ENCODE measurements around the gene FRMD8. TPM values are rescaled to one million over a fixed set of nuclear protein-coding genes. Genes with fewer than 3 reads are reported as not detected.

Gene FRMD8
- total and polyA plus RNA-seq, 2 donors (not counting 1 experiment from before 2014, with no cell fraction given) = 14.9 to 15.3 TPM

- Histone ChIP-seq H3K79me2 (ENCODE audit: control insufficient read depth, insufficient read depth, low read length) (peaks cover 35% of the 10 kb centered on the region), H3K36me3 (ENCODE audit: control insufficient read depth, insufficient read depth, low read length) (peaks cover 29% of the 10 kb centered on the region), H3K27me3 (ENCODE audit: control insufficient read depth, insufficient read depth, low read length) (no peaks in the 10 kb centered on the region), H3K4me3 (replicated peaks in 1 of 4; ENCODE audit: control extremely low read depth in 1 of 4, insufficient read depth in 1 of 4, low read depth in 3 of 4, low read length in 4 of 4) (no peak overlapping the region), H3K9ac (ENCODE audit: insufficient read depth, low read length) (no peak overlapping the region), H3K4me1 (ENCODE audit: control insufficient read depth, extremely low read depth, insufficient read depth, low read length) (peaks cover 14% of the 10 kb centered on the region), H4K20me1 (ENCODE audit: control insufficient read depth, extremely low read depth, insufficient read depth, low read length) (peaks cover 4% of the 10 kb centered on the region), H3K4me2 (ENCODE audit: extremely low read depth, insufficient read depth, low read length) (no peak overlapping the region), H2AFZ (ENCODE audit: low read length) (no peak overlapping the region), H3K9me3 (ENCODE audit: control insufficient read depth, insufficient read depth, low read depth, low read length) (no peaks in the 10 kb centered on the region), H3K27ac (ENCODE audit: insufficient read depth, low read length) (peak overlapping the region; percentile 17)
- DNase-seq (ENCODE audit: low read depth in 2 of 2) = peak; percentile 32 to 58
- TF ChIP-seq EZH2 (IDR thresholded peaks at IDR 0.05; ENCODE audit: low read length, missing control alignments) (no peak), CTCF (conservative IDR thresholded peaks at IDR 0.05 in 1 of 2, IDR thresholded peaks at IDR 0.05 in 1 of 2; ENCODE audit: low read depth in 1 of 2, low read length in 2 of 2) (no peak)
These were observed 59.4 kb downstream of the FRMD8 start for GRCh38 chr11:65445604-65446445.

DNA sequence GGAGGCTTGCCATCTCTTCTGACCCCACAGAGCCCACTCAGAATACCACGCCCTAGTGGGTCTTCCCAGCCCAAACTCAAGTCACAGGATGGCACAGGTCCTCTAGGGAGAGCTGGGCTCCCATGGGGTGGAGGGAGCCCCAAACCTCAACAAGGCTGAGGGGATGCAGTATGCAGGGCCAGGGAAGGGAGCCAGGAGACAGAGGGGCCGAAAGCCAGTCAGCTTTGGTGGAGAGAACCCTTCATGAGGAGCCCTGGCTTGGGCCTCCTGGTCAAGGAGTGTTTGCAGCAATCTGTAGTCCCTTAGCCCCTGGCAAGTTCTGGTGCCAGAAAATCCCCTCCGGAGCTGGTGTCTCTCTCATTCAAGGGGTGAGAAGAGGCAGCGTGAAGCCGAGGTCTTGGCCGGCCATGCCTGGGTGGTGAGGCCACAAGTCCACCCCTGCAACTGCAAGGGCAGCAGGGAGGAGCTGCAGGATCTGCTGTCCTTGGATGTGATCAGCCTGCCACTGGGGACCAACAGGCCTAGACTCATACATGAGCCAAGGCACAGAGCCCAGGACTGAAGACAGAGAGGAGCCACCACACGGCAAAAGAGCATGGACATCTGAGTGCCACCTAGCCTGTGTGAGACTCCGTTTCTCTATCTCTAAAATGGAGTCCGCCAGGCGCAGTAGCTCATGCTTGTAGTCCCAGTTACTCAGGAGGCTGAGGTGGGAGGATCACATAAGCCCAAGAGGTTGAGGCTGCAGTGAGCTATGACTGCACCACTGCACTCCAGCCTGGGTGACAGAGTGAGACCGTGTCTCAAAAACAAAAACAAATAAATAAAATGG, 60.2 kb downstream of the FRMD8 start:
- Histone ChIP-seq H4K20me1 (ENCODE audit: control insufficient read depth, extremely low read depth, insufficient read depth, low read length) (peaks cover 4% of the 10 kb centered on the region), H3K79me2 (ENCODE audit: control insufficient read depth, insufficient read depth, low read length) (peaks cover 29% of the 10 kb centered on the region), H3K9ac (ENCODE audit: insufficient read depth, low read length) (no peak overlapping the region), H2AFZ (ENCODE audit: low read length) (no peak overlapping the region), H3K9me3 (ENCODE audit: control insufficient read depth, insufficient read depth, low read depth, low read length) (no peaks in the 10 kb centered on the region), H3K4me3 (replicated peaks in 1 of 4; ENCODE audit: control extremely low read depth in 1 of 4, insufficient read depth in 1 of 4, low read depth in 3 of 4, low read length in 4 of 4) (no peak overlapping the region), H3K27ac (ENCODE audit: insufficient read depth, low read length) (no peak overlapping the region), H3K27me3 (ENCODE audit: control insufficient read depth, insufficient read depth, low read length) (no peaks in the 10 kb centered on the region), H3K4me1 (ENCODE audit: control insufficient read depth, extremely low read depth, insufficient read depth, low read length) (peaks cover 13% of the 10 kb centered on the region), H3K4me2 (ENCODE audit: extremely low read depth, insufficient read depth, low read length) (no peak overlapping the region), H3K36me3 (ENCODE audit: control insufficient read depth, insufficient read depth, low read length) (peaks cover 28% of the 10 kb centered on the region)
- no peak for TF ChIP-seq CTCF (conservative IDR thresholded peaks at IDR 0.05 in 1 of 2, IDR thresholded peaks at IDR 0.05 in 1 of 2; ENCODE audit: low read depth in 1 of 2, low read length in 2 of 2)
- no peak for TF ChIP-seq EZH2 (IDR thresholded peaks at IDR 0.05; ENCODE audit: low read length, missing control alignments)
- peak; percentile 48 to 54 for DNase-seq (ENCODE audit: low read depth in 2 of 2)

DNA sequence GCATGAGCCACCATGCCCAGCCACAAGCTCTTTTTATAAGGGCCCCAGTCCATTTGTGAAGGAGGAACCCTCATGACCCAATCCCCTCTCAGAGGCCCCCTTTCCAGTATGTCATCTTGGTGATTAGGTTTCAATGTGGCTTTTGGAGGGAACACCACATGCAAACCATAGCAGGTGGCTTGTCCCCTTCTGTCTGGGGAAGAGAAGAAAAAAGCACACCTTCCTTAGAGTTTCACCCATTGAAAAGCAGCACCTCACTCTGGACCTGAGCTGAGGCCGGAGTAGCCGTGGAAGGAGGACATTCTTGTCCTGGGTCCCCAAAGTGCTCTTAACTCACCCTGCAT, 61.6 kb downstream of the FRMD8 start:
- Histone ChIP-seq H3K4me2 (ENCODE audit: extremely low read depth, insufficient read depth, low read length) (no peak overlapping the region), H3K79me2 (ENCODE audit: control insufficient read depth, insufficient read depth, low read length) (peaks cover 17% of the 10 kb centered on the region), H4K20me1 (ENCODE audit: control insufficient read depth, extremely low read depth, insufficient read depth, low read length) (peaks cover 2% of the 10 kb centered on the region), H3K4me1 (ENCODE audit: control insufficient read depth, extremely low read depth, insufficient read depth, low read length) (peaks cover 13% of the 10 kb centered on the region), H2AFZ (ENCODE audit: low read length) (no peak overlapping the region), H3K36me3 (ENCODE audit: control insufficient read depth, insufficient read depth, low read length) (peaks cover 22% of the 10 kb centered on the region), H3K4me3 (replicated peaks in 1 of 4; ENCODE audit: control extremely low read depth in 1 of 4, insufficient read depth in 1 of 4, low read depth in 3 of 4, low read length in 4 of 4) (no peak overlapping the region), H3K9me3 (ENCODE audit: control insufficient read depth, insufficient read depth, low read depth, low read length) (no peaks in the 10 kb centered on the region), H3K9ac (ENCODE audit: insufficient read depth, low read length) (no peak overlapping the region), H3K27me3 (ENCODE audit: control insufficient read depth, insufficient read depth, low read length) (no peaks in the 10 kb centered on the region), H3K27ac (ENCODE audit: insufficient read depth, low read length) (peak overlapping the region; percentile 39)
- no peak for TF ChIP-seq CTCF (conservative IDR thresholded peaks at IDR 0.05 in 1 of 2, IDR thresholded peaks at IDR 0.05 in 1 of 2; ENCODE audit: low read depth in 1 of 2, low read length in 2 of 2)
- TF ChIP-seq EZH2 (IDR thresholded peaks at IDR 0.05; ENCODE audit: low read length, missing control alignments) = no peak
- DNase-seq (ENCODE audit: low read depth in 2 of 2) = peak in 1 of 2 donors; percentile 44

All from fibroblast of lung (primary cell).